Tibial nerve (tissue), 3 donors: ENCODE results near the gene SEMA6C.

Experiments
- CTCF ChIP-seq, 5 experiments: fragments of 200-600 bp in 3 of 5; fragments of 450-650 bp in 2 of 5; sonication (generic) in 3 of 5; IDR thresholded peaks; one replicate each; pipeline ENCODE4 v1.5.1; 2016 to 2019; ENCODE audit warnings: antibody characterized with exemption in 5 of 5, mild to moderate bottlenecking in 3 of 5, moderate library complexity in 2 of 5
- POLR2A ChIP-seq, 2 donors: fragments of 450-650 bp; IDR thresholded peaks; one replicate each; pipeline ENCODE4 v1.6.1; 2017; ENCODE audit warnings: antibody characterized with exemption in 2 of 2, mild to moderate bottlenecking in 2 of 2, moderate library complexity in 2 of 2

- no peak for TF ChIP-seq CTCF (IDR thresholded peaks at IDR 0.05)
- no peak for TF ChIP-seq POLR2A (IDR thresholded peaks at IDR 0.05)
Measured at GRCh38 chr1:151132335-151133017, 14.0 kb downstream of the SEMA6C start.
